OCI-M1 (cell line): ENCODE measurements around the gene TOR2A.
"Not testable (repeated sequence)": the region's sequence is repeated elsewhere in the genome, so short reads cannot be mapped to it uniquely, and the experiment has no call there.

Experiments
- DNase-seq: peaks from one replicate; lab custom pipeline; 2025; lab: John Stamatoyannopoulos, UW

The TOR2A gene

DNA sequence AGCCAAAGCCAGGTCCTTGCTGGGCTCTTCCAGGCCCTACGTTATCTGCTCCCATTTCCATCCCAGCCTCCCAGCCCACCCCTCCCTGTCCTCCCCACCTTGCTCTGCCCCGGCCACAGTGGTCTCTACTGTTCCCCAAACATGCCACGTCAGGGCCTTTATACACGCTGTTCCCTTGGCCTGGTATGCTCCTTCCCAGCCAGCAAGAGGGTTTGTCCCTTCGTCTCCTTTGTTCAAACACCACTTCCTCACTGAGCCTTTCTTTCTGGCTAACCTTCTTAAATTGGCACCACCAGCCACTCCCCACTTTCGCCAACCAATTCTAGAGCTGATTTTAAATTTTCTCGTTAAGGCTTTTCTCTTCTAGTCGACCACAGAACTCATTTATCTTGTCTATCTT, 33.6 kb upstream of the TOR2A start:
- no peak for DNase-seq

DNA sequence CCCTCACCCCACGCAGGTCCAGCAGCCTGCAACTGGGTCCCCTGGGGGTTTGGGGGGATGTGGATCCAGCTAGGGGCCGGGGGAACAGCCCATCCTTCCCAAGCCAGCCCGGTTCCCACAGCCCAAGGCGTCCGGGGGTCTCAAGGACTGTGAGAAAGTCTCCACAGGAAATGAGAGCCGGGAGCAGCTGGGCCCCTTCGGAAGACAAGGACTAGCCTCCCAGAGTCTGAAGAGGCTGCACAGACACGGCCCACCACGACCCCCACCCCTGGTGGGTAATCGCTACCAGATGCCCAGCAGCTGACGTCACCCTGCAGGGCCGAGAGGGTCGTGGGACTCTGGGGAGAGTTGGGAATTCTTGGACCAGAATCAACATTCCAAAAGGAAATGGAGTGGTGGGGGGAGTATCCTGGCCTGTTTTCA, 32.8 kb upstream of the TOR2A start:
- no peak for DNase-seq

DNA sequence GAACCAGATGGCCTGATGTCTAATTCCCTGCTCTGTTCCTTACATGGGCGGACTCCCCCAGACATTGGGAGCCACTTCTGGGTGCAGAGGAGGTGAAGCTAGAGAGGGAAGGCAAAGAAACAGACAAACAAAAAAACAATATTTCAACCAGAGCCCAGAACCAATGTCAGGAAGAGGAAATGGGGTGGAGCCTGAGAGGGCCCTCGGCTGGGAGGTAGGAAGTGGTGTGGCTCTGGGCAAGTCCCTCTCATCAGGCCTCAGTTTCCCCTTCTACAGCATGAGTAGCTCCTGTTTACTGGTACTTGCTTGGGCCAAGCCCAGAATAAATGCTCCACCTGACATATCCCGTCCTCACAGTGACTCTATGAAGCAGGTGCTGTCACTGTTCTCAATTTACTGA, 32.3 kb upstream of the TOR2A start:
- no peak for DNase-seq

DNA sequence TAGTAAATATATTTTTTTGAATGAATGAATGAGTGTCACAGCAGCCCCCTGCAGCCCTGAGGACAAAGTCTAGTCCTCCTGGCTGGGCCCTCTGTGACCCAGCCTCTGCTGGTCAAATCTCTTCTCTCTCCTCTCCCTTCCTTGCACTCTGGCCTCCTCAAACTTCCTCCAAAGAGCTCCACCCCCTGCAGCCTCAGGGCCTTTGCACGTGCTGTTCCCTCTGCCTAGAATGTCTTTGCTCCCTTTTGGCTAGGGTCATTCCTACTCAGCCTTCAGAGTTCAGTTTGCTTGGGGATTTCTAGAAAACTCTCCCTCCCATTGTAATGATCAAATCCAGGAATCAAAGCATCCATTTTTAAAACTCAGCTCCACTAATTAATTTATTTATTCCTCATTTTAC, 30.3 kb upstream of the TOR2A start:
- no peak for DNase-seq

DNA sequence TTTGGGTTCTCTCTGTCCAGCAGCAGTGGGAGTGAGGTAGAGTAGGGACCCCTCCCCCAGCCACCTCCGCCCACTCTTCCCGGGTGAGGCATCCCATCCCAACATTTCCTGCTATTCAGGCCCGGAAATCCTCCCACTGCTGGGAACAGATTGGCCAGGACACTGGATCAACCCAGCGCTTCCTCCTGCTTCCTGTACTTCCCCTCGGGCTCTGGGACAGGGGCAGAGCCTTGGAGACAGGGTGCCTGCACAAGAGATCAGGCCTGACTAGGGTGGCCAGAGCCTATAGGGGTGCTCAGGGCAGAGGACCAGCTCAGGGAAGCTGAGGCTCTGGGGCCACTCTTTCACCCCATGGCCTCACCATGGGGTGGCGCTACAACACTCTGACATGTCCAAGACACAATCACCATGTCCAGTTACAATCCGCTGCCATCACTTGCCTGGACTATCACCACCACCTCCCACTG, 28.9 kb upstream of the TOR2A start:
- DNase-seq, result peak; percentile 59

DNA sequence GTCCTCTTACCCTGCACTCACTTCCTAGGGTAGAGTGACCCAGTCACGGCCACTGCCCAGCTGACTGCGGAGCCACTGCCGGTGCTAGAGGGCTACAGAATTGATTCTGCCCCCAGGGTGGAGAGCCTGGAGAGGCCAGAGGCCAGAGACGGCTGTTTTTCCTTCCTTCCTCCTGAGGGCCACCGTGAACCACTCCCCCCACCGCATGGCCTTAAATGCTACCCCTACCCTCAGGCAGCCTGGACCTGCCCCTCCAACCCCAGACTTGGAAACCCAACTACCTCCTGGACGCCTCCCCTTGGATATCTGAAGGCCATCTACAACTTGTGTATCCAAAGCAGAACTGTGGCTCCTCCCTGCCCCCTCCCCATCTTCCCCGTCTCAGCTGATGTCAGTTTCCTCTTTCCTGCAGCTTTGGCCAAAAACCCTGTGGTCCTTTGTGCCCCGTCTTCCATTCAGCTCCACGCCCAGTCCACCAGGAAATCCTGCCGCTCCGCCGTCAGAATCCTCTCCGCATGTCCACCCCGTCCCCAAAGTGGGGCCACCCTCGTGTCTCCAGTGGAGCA, 27.1 kb upstream of the TOR2A start:
- DNase-seq, result peak; percentile 50

DNA sequence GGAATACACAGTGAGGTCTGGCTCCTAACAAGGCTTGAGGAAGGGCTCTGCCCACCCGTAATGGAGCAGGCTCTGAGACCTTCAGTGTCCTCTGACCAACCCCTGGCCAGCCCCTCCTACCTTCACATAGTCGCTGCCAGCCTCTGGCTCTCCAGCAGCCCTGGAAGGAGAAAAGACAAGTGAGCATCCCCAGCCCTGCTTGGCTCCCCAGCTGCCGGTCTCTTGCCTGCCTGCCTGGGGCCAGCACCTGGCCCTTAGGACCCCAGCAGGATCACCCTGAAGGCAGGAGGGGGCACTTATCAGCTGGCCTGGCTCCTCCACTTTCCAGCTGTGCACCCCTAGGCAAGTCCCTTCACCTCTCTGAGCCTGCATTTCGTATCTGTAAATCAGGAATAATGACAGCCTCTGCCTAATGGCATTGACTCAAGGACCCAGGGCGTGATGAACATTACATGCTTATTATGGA, 26.4 kb upstream of the TOR2A start:
- no peak for DNase-seq

DNA sequence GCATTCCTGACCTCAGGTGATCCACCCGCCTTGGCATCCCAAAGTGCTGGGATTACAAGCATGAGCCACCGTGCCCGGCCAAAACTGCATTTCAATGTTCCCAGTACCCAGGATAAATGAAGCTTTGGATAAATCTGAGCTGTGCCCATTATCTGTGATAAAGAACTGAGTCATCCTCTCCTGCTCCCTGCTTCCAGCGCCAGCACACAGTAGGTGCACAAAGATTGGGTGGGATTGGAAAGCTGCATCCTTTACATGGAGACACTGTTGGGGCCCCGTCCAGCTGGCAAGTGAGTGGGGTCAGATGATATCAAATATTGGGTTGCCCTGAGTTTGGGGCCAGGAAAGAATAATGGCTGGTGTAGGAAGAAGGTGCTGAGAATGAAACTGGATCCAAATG, 26.0 kb upstream of the TOR2A start:
- DNase-seq, result no peak

DNA sequence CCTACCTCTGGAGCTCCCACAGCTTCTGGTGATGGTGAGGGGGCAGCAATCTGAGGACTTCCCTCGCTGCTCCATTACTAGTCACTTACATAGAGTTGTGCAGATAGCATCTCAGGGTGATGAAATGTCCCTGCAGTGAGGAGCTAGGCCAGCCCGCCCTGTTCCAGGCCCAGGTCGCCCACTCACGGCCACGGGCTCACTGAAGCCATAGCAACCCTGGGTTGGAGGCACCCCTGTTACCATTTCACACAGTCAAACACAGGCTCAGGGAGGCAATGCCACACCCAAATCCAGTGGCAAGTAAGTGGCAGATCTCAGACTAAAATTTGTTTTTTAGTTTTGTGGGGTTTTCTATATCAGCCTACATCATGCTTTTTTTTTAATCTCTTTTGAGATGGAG, 23.7 kb upstream of the TOR2A start:
- peak; percentile 39 for DNase-seq

DNA sequence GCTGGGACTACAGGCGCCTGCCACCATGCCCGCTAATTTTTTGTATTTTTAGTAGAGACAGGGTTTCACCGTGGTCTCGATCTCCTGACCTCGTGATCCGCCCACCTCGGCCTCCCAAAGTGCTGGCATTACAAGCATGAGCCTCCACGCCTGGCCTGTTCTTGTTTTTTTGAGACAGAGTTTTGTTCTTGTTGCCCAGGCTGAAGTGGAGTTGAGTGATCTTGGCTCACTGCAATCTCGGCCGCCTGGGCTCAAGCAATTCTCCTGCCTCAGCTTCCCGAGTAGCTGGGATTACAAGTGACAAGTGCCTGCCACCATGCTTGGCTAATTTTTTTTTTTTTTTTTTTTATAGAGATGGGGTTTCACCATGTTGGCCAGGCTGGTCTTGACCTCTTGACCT, 21.7 kb upstream of the TOR2A start:
- DNase-seq, result not testable (repeated sequence)

DNA sequence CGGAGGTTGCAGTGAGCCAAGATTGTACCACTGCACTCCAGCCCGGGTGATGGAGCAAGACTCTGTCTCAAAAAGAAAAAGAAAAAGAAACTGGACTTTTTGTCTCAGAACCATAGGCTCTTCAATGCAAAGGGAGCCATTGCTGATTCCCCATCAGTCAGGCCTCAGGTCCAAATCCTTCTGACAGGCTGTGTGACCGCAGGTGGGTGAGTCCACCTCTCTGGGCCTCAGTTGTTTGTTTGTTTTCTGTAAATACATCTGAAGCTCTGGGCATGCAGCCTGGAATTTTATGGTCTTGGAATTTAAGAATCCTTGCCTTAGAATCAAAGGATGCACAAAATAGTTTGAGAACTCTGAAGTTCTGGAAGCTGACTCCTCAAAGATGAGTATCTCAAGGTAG, 21.1 kb upstream of the TOR2A start:
- no peak for DNase-seq

DNA sequence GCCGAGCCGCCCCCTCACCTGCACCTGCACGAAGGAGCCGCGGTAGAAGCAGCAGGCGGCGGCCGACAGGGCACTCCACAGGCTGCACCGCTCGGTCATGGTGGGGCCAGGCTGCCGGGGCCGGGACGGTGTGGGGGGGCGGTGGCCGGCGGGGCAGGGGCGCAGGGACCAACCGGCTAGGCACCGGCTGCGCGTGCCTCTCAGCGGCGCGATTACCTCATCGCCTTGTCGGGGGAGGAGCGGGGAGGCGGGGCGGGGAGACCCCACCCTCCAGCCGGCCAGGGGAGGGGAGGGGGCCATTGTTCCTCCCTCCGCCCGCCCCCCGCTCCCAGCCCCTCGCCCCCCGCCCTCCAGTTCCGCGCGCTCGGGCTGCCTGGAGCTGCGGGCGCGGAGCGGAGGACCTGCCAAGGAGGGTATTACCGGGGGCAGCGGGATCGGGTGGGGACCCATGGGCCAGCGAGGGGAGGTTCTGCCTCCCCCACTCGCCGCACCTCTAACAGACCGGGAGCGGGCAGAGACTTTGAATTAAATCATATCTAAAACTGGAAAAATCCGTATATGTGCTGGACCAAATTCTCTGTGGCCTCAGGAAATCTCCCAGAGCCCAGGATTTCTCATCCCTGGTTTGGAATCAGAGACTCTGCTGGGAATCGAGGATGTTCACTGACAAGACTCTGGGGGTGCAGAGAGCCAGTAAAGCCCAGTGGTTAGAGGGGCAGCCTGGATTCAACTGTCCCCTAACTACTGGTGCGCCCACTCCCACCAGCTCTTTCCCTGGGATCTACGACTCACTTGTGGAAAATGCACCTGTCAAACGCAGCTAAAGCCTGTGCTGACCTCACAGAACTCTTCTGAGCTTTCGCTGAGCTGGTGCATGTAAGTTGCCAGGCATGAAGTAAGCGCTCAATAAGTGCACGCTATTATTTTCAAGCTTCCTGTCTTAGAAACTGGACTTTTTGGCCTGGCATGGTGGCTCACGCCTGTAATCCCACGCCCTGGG, 20.3 kb upstream of the TOR2A start:
- DNase-seq, result no peak

DNA sequence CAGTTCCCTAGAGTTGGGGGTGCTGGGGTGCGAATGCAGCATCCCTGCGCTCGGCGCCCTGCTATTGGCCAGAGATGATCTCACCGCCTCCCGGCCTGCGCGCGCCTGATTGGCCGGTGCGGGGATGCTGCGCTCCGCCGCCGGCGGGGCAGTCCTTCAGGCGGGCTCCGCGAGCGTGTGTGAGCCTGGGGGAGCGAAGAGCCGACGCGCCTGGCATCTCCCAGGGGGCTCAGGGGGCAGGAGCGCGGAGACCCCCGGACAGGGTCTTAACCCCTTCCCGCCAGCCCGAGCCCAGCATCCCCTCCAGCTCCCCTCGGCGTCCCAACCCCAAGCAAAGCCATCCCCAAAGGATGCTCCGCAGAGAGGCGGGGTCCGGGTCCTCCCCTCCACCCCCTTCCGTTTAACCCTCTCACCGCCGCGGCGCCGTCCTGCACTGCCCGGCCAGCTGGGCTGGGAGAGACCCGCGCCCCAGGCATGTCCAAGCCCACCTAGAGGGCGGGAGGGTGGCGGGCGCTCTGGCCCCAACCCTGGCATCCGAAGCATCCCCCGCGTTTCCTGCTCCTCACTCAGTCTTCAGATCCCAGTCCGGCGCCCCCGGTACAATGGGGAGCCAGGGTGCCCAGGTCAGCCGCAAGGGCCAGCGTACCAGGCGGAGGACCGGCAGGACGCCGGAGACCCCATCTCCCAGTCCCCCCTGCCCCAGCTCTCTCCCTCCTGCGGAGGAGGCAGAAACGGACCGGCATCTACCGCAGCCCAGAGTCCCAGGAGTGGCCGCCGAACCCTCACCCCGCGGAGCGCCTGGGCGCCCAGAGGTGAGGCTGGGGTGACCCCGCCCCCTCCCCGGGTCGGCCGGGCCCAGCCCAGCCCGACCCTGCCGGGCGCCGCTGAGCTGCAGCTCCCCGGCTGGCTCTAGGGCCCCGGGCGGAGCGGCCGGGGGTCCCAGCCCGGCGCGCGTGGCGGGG, 19.3 kb upstream of the TOR2A start:
- DNase-seq, result no peak

DNA sequence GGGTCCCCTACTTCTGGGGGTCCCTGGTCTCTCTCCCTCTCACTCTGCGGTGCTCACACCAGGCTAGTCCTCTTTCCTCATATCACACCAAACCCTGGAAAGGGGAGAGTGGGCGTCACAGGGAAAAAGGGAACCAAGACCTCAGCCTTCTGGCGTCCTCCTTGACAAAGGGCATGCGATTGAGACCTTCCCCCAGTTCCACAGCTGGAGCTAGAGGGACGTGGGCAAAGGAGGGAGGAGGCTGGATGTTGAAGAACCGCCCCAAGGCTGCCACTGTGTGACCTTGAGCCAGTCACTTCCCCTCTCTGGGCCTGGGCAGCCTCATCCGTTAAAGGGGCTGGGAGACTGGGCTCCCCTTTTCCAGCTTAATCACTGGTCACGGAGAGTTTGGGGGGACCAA, 18.5 kb upstream of the TOR2A start:
- DNase-seq, result no peak

DNA sequence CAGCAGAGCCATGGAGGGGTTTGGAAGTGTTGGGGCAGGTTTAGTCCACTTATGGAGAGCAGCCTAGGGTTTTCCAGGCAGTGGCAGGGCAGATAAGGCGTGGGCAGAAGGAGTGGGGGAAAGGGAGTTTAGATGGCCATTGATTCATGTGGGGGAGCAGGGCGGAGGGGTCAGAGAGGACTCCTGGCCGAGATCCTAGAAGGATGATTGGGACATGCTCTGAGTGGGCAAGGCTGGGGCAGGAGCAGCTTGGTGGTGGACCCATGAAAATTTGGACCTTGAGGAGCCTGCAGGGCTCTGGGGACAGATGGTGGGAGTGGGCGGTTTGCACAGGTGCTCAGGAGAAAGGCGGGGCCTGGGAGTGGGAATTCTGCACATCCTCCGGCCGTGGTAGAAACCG, 18.1 kb upstream of the TOR2A start:
- no peak for DNase-seq

DNA sequence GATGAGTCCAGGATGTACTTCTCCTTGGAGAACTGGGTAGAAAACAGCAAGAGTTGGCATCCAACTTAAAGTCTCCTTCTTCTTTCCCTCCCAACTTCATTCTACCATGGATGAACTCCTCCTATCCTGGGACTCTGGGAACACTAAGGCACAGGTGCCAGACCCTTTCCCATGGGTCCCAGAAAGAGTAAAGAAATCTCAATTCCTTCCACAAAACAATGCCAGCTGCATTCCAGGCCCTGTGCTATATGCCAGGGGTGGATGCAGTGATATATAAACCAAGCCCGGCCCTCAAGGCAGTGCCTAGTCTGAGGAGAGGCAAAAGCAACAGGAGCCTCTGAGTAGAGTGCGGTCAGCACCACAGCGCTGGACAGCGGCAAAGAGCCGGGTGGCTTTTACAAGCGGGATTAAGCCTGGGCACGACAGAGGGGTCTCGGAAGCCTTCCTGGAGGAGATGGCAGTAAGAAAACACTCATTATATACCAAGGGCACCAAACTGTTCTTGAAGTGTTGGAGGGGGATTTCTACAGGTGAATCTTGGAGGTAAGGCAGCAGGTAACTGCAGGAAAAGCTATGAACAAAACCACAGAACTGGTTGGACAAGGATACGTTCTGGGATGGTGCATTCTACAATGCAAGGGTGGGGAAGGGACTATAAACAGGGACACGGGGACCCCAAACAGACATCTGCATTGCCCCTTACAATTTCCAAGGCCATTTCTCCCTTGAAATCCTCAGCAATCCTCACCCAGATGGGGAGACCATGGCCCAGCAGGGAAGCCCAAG, 16.4 kb upstream of the TOR2A start:
- peak; percentile 21 for DNase-seq

DNA sequence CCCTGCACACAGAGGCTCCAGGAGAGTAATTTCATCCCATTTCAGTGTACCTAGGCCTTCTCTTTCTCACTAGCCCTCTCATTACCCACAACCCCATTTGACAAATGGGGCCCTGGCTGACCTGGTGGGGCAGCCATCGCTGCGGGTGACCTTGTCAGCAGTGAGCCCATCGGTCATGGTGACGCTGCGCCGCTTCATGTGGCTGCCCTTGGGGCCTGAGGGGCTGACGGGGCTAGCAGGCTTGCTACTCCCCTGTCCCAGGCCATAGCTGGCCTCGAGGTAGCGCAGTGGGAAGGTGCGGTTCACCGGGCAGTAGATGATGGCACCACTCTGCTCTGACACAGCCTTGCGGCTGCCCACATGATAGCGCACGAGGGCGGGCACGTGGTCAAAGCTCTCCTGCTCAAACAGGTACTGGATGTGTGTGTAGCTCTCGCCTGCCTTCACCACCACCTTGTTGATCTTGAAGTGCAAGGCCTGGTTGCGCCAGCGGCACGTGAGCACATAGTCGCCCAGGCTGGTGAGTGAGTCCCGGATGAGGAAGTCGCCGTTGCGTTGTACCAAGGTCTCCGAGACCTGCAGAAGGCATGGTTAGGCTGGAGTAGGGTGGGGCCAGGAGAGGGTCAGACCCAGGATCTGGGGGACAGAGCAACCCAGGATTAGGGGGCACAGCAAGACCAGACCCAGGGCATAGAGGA, 14.1 kb upstream of the TOR2A start:
- no peak for DNase-seq

DNA sequence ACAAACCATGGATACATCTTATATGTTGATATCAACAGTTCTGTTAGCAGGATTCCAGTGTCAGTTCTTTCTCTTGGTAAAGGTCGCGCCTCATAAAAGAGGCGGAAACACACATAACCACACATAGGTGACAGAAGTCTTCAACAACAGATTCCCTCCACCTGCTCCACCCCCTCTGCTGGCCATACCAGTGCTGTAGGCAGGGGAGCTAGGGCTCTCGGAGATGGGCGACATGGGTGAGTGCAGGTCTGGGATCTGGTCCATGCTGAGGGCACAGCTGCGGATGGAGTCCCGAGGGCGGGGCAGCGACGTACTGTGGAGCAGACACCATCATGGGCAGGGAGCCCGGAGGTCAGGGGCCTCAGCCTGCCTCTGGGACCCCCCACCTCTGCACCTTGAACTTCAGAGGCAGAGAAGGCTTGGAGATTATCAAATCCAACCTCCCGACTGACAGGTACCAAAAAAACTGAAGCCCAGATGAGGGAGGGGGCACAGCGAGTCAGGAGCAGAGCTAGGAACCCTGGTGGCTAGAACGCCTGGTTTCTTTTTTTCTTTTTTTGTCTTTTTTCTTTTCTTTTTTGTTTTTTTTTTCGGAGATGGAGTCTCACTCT, 12.0 kb upstream of the TOR2A start:
- DNase-seq, result no peak

DNA sequence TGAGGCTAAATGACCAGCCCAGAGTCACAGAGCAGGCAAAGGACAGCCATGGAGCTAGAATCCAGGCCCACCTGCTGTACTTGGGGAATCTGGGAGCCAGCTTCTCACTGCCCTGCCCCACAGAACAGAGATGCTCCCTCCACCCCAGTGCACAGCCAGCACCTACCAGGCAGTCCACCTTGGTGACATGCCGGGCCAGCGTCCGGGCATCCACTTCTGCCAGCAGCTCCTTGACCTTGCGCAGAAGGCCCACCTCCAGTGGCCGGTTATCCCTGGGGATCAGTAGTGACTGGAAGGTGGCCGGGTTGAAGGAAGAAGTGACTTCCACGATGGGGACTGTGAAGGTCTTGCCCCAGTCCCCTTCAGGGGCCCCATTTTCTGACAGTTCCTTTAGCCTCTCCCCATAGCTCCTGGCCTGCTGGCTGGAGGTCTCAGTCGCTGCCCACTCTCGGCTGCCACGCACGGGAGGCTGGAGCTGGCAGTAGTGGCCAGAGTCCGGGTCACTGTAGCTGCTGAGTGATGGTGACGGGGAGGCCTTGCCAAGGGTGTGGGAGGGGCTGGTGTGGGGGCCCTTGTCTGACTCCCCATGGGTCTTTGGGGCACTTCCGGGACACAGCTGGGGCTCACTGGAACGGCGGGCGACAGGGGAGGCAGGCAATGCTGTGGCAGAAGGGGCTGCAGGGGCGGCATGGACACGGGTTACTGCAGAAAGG, 9.5 kb upstream of the TOR2A start:
- DNase-seq, result no peak
